NCI-H446 (cell line): Measurements from ENCODE around the gene SOWAHB.

Experiments used
- DNase-seq, 2 experiments: peaks; one replicate each; lab custom pipeline; 2025; lab: John Stamatoyannopoulos, UW

The SOWAHB gene

GRCh38 chr4:76897536-76898384 is at the start of gene SOWAHB:
TSS of gene SOWAHB (minus strand) at chr4:76898144. CDS start at chr4:76897849, 295 bp downstream.
- no peak for DNase-seq

GRCh38 chr4:76947369-76947768 is 49.4 kb upstream of the SOWAHB start:
- no peak for DNase-seq

- DNase-seq: peak in 1 of 2 experiments; percentile 4
These were observed 45.8 kb upstream of the SOWAHB start for GRCh38 chr4:76943790-76944189.

GRCh38 chr4:76943129-76943620 is 45.2 kb upstream of the SOWAHB start:
- peak in 1 of 2 experiments; percentile 7 for DNase-seq

- no peak for DNase-seq
These were observed 41.2 kb upstream of the SOWAHB start for GRCh38 chr4:76939184-76939583.

- DNase-seq: no peak
These were observed 33.8 kb upstream of the SOWAHB start for GRCh38 chr4:76931576-76932276.

- no peak for DNase-seq
These were observed 33.1 kb upstream of the SOWAHB start for GRCh38 chr4:76931087-76931486.

- no peak for DNase-seq
These were observed 32.7 kb upstream of the SOWAHB start for GRCh38 chr4:76930685-76931084.

- DNase-seq: no peak
These were observed 28.9 kb upstream of the SOWAHB start for GRCh38 chr4:76926841-76927240.

GRCh38 chr4:76923619-76924357 is 25.8 kb upstream of the SOWAHB start:
- no peak for DNase-seq

GRCh38 chr4:76920715-76921114 is 22.8 kb upstream of the SOWAHB start:
- DNase-seq: no peak

- DNase-seq: no peak
These were observed 11.8 kb upstream of the SOWAHB start for GRCh38 chr4:76909711-76910110.

GRCh38 chr4:76905521-76905920 is 7.6 kb upstream of the SOWAHB start:
- DNase-seq: no peak

- DNase-seq: no peak
These were observed 6.8 kb upstream of the SOWAHB start for GRCh38 chr4:76904646-76905190.

- DNase-seq: no peak
These were observed 4.4 kb upstream of the SOWAHB start for GRCh38 chr4:76902233-76902890.

- DNase-seq: no peak
These were observed 1.2 kb upstream of the SOWAHB start for GRCh38 chr4:76898949-76899645.

- no peak for DNase-seq
These were observed 395 bp upstream of the SOWAHB start for GRCh38 chr4:76898385-76898692.

- DNase-seq: no peak
These were observed 1.1 kb downstream of the SOWAHB start for GRCh38 chr4:76896614-76897535.

GRCh38 chr4:76896048-76896447 is 1.9 kb downstream of the SOWAHB start:
- no peak for DNase-seq

- DNase-seq: no peak
These were observed 2.3 kb downstream of the SOWAHB start for GRCh38 chr4:76895619-76896018.
